ENCODE results near the gene MTM1. TPM values are rescaled to one million over a fixed set of nuclear protein-coding genes. Genes with fewer than 3 reads are reported as not detected.

The MTM1 gene
- total and polyA plus RNA-seq, 2 donors (not counting 1 experiment from before 2014, with no cell fraction given), result 8.7 to 29.8 TPM

DNA sequence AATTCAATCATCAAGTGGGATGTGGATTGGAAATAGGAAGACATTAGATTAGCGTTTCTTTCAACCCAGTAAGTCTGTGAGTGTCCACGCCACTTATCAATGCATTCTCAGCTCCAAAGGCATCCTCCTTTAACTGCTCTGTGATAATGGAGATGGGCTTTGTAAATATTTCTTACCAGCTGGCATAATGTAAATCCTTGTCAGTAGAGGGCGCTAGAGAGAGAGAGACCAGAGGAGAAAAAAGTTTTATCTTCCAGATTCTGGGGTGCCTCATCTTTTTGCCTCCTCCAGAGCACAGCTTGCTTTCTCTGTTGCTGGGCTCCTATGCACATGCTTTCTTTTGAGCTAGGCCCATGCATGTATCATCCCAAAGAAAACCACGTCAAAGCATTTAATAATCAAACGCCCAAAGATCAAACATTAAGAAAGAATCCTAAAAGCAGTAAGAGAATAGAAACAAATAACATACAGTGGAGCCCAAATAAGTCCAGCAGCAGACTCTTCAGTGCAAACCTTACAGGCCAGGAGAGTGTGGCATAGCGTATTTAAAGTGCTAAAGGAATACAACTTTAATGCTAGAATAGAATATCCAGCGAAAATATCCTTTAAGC, 115.2 kb downstream of the MTM1 start:
- Histone ChIP-seq H3K4me3 (ENCODE audit: control extremely low read depth in 1 of 5, extremely low read depth in 1 of 5, insufficient read depth in 1 of 5, low read depth in 2 of 5, low read length in 4 of 5) (no peak overlapping the region), H3K27ac (ENCODE audit: low read length in 2 of 2) (no peak overlapping the region), H3K27me3 (replicated peaks in 1 of 4; ENCODE audit: control extremely low read depth in 1 of 4, control insufficient read depth in 3 of 4, insufficient read depth in 4 of 4, low read length in 3 of 4) (no peaks in the 10 kb centered on the region), H4K20me1 (ENCODE audit: control insufficient read depth, insufficient read depth, low read length, poor library complexity, severe bottlenecking) (no peaks in the 10 kb centered on the region), H3K9ac (ENCODE audit: low read length) (no peak overlapping the region), H2AFZ (ENCODE audit: insufficient read depth, low read depth, low read length, poor library complexity, severe bottlenecking) (no peak overlapping the region), H3K36me3 (replicated peaks in 1 of 2; ENCODE audit: control extremely low read depth in 1 of 2, control insufficient read depth in 1 of 2, extremely low read depth in 1 of 2, insufficient read depth in 2 of 2, low read length in 1 of 2) (no peaks in the 10 kb centered on the region), H3K79me2 (ENCODE audit: control insufficient read depth, insufficient read depth, low read length) (no peaks in the 10 kb centered on the region), H3K9me3 (ENCODE audit: control extremely low read depth in 1 of 3, control insufficient read depth in 2 of 3, insufficient read depth in 1 of 3, low read length in 2 of 3) (no peaks in the 10 kb centered on the region), H3K4me1 (ENCODE audit: control insufficient read depth in 2 of 2, insufficient read depth in 2 of 2, low read length in 2 of 2) (peaks cover under 1 to 8% of the 10 kb centered on the region in 2 donors), H3K4me2 (replicated peaks; ENCODE audit: low read depth, low read length, poor library complexity, severe bottlenecking) (no peak overlapping the region)
- ChIA-PET CTCF (interaction anchor here (0.9 to 4.3 kb wide), 16 partner anchors 10 to 129 kb away, joined by 3 to 72 read pairs (median 6); partner anchors contain the start of gene MTMR1), POLR2A (interaction anchor here (1.1 kb wide), 1 partner anchor 9 kb away, joined by 5 read pairs; the partner anchor contains the start of gene MTMR1)
- ATAC-seq (ENCODE audit: low read depth), result peak; percentile 39
- peak; percentile 69 for DNase-seq
- no peak overlapping the region for H3K4me3 Mint-ChIP-seq
- H3K27me3 Mint-ChIP-seq, result no peaks in the 10 kb centered on the region
- intact Hi-C loops (cut with micrococcal nuclease), result loop anchor here (1.0 to 2.0 kb wide), 2 partner anchors 13 to 33 kb away; no protein-coding TSS in a partner anchor
- no peaks in the 10 kb centered on the region for H3K9me3 Mint-ChIP-seq (ENCODE audit: insufficient read depth)
- peaks cover 7% of the 10 kb centered on the region for H3K4me1 Mint-ChIP-seq
- H3K27ac Mint-ChIP-seq, result no peak overlapping the region
- TF ChIP-seq EZH2 (IDR thresholded peaks at IDR 0.05; ENCODE audit: borderline replicate concordance, insufficient read depth, low read depth, low read length, poor library complexity, severe bottlenecking), result no peak
- TF ChIP-seq, protein P1, sequence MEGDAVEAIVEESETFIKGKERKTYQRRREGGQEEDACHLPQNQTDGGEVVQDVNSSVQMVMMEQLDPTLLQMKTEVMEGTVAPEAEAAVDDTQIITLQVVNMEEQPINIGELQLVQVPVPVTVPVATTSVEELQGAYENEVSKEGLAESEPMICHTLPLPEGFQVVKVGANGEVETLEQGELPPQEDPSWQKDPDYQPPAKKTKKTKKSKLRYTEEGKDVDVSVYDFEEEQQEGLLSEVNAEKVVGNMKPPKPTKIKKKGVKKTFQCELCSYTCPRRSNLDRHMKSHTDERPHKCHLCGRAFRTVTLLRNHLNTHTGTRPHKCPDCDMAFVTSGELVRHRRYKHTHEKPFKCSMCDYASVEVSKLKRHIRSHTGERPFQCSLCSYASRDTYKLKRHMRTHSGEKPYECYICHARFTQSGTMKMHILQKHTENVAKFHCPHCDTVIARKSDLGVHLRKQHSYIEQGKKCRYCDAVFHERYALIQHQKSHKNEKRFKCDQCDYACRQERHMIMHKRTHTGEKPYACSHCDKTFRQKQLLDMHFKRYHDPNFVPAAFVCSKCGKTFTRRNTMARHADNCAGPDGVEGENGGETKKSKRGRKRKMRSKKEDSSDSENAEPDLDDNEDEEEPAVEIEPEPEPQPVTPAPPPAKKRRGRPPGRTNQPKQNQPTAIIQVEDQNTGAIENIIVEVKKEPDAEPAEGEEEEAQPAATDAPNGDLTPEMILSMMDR (IDR thresholded peaks at IDR 0.05), result peak; percentile 70
- no CpG with 5 or more reads among the region's 7 CpGs for WGBS (ENCODE audit: insufficient coverage)

DNA sequence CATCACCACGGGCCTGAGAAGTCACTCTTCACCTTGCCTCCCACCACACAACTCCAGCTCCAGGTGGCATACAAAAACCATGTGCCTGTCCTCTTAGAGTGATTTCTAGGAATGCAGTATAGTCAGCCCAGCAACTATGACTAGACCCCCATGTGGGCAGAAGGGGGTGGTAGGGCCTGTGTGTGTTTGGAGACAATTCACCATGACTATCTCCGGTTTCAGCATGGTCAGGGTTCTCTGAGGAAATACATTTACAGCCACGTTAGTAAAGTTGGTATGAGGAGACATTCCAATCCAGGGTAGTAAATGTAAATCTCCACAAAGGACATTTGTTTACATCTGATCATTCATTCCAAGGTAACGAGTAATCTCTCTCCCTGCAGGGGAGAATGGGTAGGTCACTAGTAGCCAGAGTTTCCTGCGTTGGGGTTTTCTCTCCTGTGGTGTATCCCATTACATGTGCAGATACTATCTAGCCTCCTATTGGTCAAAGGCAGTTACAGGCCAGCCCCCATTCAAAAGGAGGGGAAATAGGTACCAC, 120.6 kb downstream of the MTM1 start:
- no peak overlapping the region for H3K4me2 ChIP-seq (replicated peaks; ENCODE audit: low read depth, low read length, poor library complexity, severe bottlenecking)
- Mint-ChIP-seq H3K27ac (peak overlapping the region; percentile 50), H3K9me3 (ENCODE audit: insufficient read depth) (no peaks in the 10 kb centered on the region), H3K4me1 (peaks cover 34% of the 10 kb centered on the region), H3K27me3 (no peaks in the 10 kb centered on the region), H3K4me3 (no peak overlapping the region)
- H3K27ac ChIP-seq (ENCODE audit: low read length in 2 of 2), result no peak overlapping the region
- no peaks in the 10 kb centered on the region for H3K9me3 ChIP-seq (ENCODE audit: control extremely low read depth in 1 of 3, control insufficient read depth in 2 of 3, insufficient read depth in 1 of 3, low read length in 2 of 3)
- DNase-seq, result no peak
- H3K79me2 ChIP-seq (ENCODE audit: control insufficient read depth, insufficient read depth, low read length), result no peaks in the 10 kb centered on the region
- H3K9ac ChIP-seq (ENCODE audit: low read length), result no peak overlapping the region
- no CpG with 5 or more reads among the region's 5 CpGs for WGBS (ENCODE audit: insufficient coverage)
- ATAC-seq (ENCODE audit: low read depth), result no peak
- no peaks in the 10 kb centered on the region for H3K27me3 ChIP-seq (replicated peaks in 1 of 4; ENCODE audit: control extremely low read depth in 1 of 4, control insufficient read depth in 3 of 4, insufficient read depth in 4 of 4, low read length in 3 of 4)
- H3K36me3 ChIP-seq (replicated peaks in 1 of 2; ENCODE audit: control extremely low read depth in 1 of 2, control insufficient read depth in 1 of 2, extremely low read depth in 1 of 2, insufficient read depth in 2 of 2, low read length in 1 of 2), result no peaks in the 10 kb centered on the region
- H3K4me1 ChIP-seq (ENCODE audit: control insufficient read depth in 2 of 2, insufficient read depth in 2 of 2, low read length in 2 of 2), result peaks cover 23 to 31% of the 10 kb centered on the region in 2 donors
- no peak overlapping the region for H3K4me3 ChIP-seq (ENCODE audit: control extremely low read depth in 1 of 5, extremely low read depth in 1 of 5, insufficient read depth in 1 of 5, low read depth in 2 of 5, low read length in 4 of 5)
- intact Hi-C loops (cut with micrococcal nuclease), result no loop called here
- ChIA-PET CTCF (interaction anchor here (1.5 kb wide), 1 partner anchor 27 kb away, joined by 4 read pairs; no protein-coding TSS in a partner anchor), POLR2A (interaction anchor here (0.6 kb wide), 1 partner anchor 45 kb away, joined by 3 read pairs; no protein-coding TSS in a partner anchor)
- H2AFZ ChIP-seq (ENCODE audit: insufficient read depth, low read depth, low read length, poor library complexity, severe bottlenecking), result no peak overlapping the region
- TF ChIP-seq EZH2 (IDR thresholded peaks at IDR 0.05; ENCODE audit: borderline replicate concordance, insufficient read depth, low read depth, low read length, poor library complexity, severe bottlenecking), result no peak
- TF ChIP-seq, protein P1 (IDR thresholded peaks at IDR 0.05), result no peak
- H4K20me1 ChIP-seq (ENCODE audit: control insufficient read depth, insufficient read depth, low read length, poor library complexity, severe bottlenecking), result no peaks in the 10 kb centered on the region

Measured in B cell (primary cell).